Vagina (tissue), 2 donors: ENCODE results near the gene COG6. TPM values are rescaled to one million over a fixed set of nuclear protein-coding genes. Genes with fewer than 3 reads are reported as not detected.

ENCODE experiments used
- DNase-seq, 2 donors: peaks; one replicate each; pipeline ENCODE4 v3.0.0-alpha.2; 2017; ENCODE audit errors: extremely low spot score in 2 of 2
- H3K27ac ChIP-seq: fragments of 200-600 bp; sonication (generic); one replicate; pipeline ENCODE4 v1.5.1; 2019
- H3K27me3 ChIP-seq: fragments of 200-600 bp; sonication (generic); one replicate; pipeline ENCODE4 v1.5.1; 2019
- H3K36me3 ChIP-seq, 2 donors: fragments of 200-600 bp; sonication (generic); one replicate each; pipeline ENCODE4 v1.5.1; 2017 to 2019
- H3K4me1 ChIP-seq: fragments of 200-600 bp; sonication (generic); one replicate; pipeline ENCODE4 v1.5.1; 2019
- H3K4me3 ChIP-seq, 2 donors: fragments of 200-600 bp; sonication (generic); 1 replicate in 1 of 2; 2 replicates in 1 of 2; pipeline ENCODE4 v1.5.1; 2016 to 2019
- H3K9me3 ChIP-seq: fragments of 200-600 bp; sonication (generic); one replicate; pipeline ENCODE4 v1.5.1; 2019
- POLR2A ChIP-seq, 2 donors: fragments of 450-650 bp; IDR thresholded peaks; one replicate each; pipeline ENCODE4 v1.6.1; 2017; ENCODE audit warnings: antibody characterized with exemption in 2 of 2, mild to moderate bottlenecking in 2 of 2, moderate library complexity in 2 of 2
- POLR2AphosphoS5 ChIP-seq, 2 donors: sonication (generic); formaldehyde crosslinking; IDR thresholded peaks; one replicate each; pipeline ENCODE4 v1.9.0; 2017; ENCODE audit warnings: antibody characterized with exemption in 2 of 2, mild to moderate bottlenecking in 2 of 2, low read depth in 1 of 2; ENCODE audit not compliant: insufficient read depth in 1 of 2
- intact Hi-C: fragments of 100-400 bp; cut with DNase I; formaldehyde crosslinking; loops from one replicate; pipeline ENCODE4 v1.15.1; 2023
- total RNA-seq: library from RNA; depleted of rRNA; stranded (reverse); fragments of >200 nt; gene quantifications from one replicate; pipeline ENCODE4 v1.2.3, GENCODE V29; 2016
- TF ChIP-seq, protein P1 (sequence below), 3 experiments: fragments of 450-650 bp in 2 of 3; fragments of 200-600 bp in 1 of 3; sonication (generic) in 1 of 3; IDR thresholded peaks; one replicate each; pipeline ENCODE4 v1.5.1; 2017 to 2019; ENCODE audit warnings: antibody characterized with exemption in 3 of 3, mild to moderate bottlenecking in 2 of 3, moderate library complexity in 2 of 3

The COG6 gene
- total RNA-seq, 1 donor from 2014 or later = 15.2 TPM

DNA sequence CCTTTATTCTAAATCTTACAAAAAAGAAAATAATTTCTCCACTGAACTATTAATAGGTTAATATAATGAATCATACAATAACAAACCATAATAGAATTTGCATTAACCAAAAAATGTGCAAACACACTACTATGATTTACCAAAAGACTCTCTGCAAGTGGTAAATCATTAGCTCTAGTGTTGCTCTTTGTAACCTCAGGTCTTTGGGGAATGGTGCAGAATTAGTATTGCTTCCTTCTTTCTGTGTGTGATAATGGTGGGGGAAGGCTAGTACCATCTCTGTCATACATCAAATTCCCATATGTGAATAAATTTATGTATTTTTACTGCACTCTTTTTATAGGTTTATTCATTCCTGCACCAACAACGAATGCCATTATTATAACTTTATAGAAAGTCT is 105.1 kb downstream of the COG6 start:
- no peaks in the 10 kb centered on the region for H3K36me3 ChIP-seq
- H3K4me1 ChIP-seq = peaks cover 5% of the 10 kb centered on the region
- no peaks in the 10 kb centered on the region for H3K27me3 ChIP-seq
- intact Hi-C loops = no loop called here
- no peak overlapping the region for H3K4me3 ChIP-seq
- H3K27ac ChIP-seq = no peak overlapping the region
- no peak for DNase-seq
- no peaks in the 10 kb centered on the region for H3K9me3 ChIP-seq
- TF ChIP-seq POLR2A (IDR thresholded peaks at IDR 0.05) = no peak
- no peak for TF ChIP-seq POLR2AphosphoS5 (IDR thresholded peaks at IDR 0.05; ENCODE audit: insufficient read depth in 1 of 2, low read depth in 1 of 2)
- TF ChIP-seq, protein P1, sequence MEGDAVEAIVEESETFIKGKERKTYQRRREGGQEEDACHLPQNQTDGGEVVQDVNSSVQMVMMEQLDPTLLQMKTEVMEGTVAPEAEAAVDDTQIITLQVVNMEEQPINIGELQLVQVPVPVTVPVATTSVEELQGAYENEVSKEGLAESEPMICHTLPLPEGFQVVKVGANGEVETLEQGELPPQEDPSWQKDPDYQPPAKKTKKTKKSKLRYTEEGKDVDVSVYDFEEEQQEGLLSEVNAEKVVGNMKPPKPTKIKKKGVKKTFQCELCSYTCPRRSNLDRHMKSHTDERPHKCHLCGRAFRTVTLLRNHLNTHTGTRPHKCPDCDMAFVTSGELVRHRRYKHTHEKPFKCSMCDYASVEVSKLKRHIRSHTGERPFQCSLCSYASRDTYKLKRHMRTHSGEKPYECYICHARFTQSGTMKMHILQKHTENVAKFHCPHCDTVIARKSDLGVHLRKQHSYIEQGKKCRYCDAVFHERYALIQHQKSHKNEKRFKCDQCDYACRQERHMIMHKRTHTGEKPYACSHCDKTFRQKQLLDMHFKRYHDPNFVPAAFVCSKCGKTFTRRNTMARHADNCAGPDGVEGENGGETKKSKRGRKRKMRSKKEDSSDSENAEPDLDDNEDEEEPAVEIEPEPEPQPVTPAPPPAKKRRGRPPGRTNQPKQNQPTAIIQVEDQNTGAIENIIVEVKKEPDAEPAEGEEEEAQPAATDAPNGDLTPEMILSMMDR (IDR thresholded peaks at IDR 0.05) = no peak

DNA sequence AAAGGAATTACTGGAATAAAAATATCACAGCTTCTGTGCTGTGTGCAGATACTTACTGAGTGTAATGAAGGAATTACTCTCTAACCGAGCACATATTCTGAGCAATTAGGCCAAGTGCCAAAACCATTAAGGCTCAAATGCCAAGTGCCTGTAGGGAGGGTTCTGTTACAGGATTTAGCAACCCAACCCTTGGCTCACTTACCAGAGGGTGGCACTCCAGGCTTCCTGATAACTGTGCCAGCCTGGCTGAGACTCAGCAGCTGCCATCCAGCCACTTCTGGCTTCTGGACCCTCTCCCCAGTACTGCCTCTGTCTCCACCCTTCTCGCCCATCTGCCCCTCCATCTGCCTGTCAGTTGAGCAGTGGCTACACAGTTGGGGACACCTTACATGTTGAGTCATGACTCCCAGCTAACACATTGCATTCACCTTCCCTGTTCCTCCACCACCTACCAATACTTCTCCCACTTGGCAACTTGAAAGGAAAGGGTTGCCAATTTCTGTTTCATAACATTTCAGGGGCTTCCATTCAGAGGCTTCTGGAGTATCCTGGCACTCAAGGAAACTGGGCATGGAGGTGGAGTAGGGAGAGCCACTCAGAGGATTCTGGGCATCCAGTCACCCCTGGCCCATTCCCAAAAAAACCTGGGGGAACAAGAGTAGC is 110.5 kb downstream of the COG6 start:
- no peak overlapping the region for H3K27ac ChIP-seq
- DNase-seq = peak in 1 of 2 donors; percentile 77
- no peaks in the 10 kb centered on the region for H3K36me3 ChIP-seq
- no peaks in the 10 kb centered on the region for H3K27me3 ChIP-seq
- TF ChIP-seq POLR2A (IDR thresholded peaks at IDR 0.05) (no peak), POLR2AphosphoS5 (IDR thresholded peaks at IDR 0.05; ENCODE audit: insufficient read depth in 1 of 2, low read depth in 1 of 2) (peak in 1 of 2 donors; percentile 36)
- TF ChIP-seq, protein P1 (IDR thresholded peaks at IDR 0.05) = peak in 1 of 3 experiments; percentile 9
- no peak overlapping the region for H3K4me3 ChIP-seq
- peaks cover 32% of the 10 kb centered on the region for H3K4me1 ChIP-seq
- H3K9me3 ChIP-seq = no peaks in the 10 kb centered on the region
- intact Hi-C loops = no loop called here

DNA sequence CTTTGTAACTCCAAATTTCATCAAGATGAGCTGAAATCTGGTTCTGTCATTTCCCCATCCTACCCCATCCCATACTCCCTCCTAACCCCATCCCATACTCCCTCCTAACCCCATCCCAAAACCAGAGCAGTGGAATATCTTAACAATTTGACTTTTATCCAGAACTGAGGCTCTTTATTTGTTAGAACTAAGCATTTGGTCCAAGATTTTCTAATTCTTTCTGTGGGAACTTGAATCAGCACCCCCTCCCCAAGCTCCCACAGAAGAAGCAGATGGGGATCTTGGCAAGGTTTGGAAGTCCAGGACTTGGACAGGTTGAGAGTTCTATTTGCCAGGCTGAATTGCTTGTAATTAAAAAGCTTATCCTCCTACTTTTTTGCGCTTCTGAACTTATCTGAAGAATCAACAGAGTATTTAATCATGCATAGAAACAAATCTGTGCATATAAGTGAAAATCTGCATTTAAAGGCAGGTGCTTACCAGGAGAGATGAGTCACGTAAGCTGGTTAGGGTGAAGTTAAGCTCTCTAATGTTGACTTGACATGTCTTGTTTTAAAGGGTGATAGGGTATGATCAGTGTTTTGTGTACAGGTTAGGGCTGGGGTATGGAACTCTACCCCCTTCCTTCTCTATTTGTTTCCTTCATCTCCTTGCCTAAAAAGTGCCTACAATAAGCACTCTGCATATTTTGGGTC is 111.1 kb downstream of the COG6 start:
- intact Hi-C loops = no loop called here
- DNase-seq = no peak
- H3K27me3 ChIP-seq = no peaks in the 10 kb centered on the region

DNA sequence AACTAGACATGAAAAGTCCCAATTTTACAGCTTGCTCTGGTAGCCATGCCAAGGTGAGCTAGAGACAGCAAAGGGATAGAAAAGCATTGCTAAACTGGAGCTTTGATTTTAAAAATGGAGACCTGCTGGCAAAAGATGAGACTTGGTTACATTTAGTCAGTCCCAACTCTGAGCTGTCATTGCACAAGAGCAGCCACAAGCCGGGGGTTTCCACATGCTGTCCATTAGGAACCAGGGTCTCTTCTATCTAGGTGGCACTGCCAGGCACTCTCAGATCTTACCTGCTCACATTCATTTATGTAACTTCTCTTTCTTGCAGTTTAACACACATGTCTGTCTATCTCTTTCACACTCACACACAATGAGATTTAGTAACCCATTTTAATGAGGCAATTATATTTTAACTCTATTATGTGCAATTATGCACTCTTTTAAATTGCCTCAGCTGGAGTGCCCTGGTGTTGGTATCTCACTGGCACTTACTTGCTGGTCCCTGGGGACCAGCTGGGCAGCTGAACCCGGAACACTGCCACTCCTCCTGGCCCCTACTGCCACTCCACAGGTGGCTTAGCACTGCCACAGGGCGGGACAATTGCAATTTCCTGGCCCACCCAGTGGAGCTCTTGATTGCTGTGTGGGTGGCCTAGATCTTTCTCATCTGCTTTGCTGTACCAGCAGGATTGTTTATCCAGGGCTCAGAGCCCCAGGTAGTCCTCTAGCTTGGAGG is 112.5 kb downstream of the COG6 start:
- Histone ChIP-seq H3K36me3 (no peaks in the 10 kb centered on the region), H3K4me3 (no peak overlapping the region), H3K27ac (no peak overlapping the region), H3K4me1 (peaks cover 32% of the 10 kb centered on the region), H3K9me3 (no peaks in the 10 kb centered on the region), H3K27me3 (no peaks in the 10 kb centered on the region)
- no peak for DNase-seq
- intact Hi-C loops = no loop called here
- TF ChIP-seq, protein P1 (IDR thresholded peaks at IDR 0.05) = no peak
- TF ChIP-seq POLR2A (IDR thresholded peaks at IDR 0.05) (no peak), POLR2AphosphoS5 (IDR thresholded peaks at IDR 0.05; ENCODE audit: insufficient read depth in 1 of 2, low read depth in 1 of 2) (no peak)

More for the DNA sequence above, 111.1 kb downstream of the COG6 start:
- peaks cover 32% of the 10 kb centered on the region for H3K4me1 ChIP-seq
- H3K36me3 ChIP-seq = no peaks in the 10 kb centered on the region
- H3K4me3 ChIP-seq = no peak overlapping the region
- TF ChIP-seq POLR2AphosphoS5 (IDR thresholded peaks at IDR 0.05; ENCODE audit: insufficient read depth in 1 of 2, low read depth in 1 of 2) (no peak), POLR2A (IDR thresholded peaks at IDR 0.05) (no peak)
- TF ChIP-seq, protein P1 (IDR thresholded peaks at IDR 0.05) = no peak
- no peak overlapping the region for H3K27ac ChIP-seq
- no peaks in the 10 kb centered on the region for H3K9me3 ChIP-seq
